Eye (tissue), 1 donor: ENCODE measurements around the gene NSMCE3.

Source experiments
- DNase-seq: peaks from one replicate; pipeline ENCODE4 v3.0.0-alpha.2; 2015

Gene NSMCE3

GRCh38 chr15:29269485-29270168 lies at the start of gene NSMCE3:
Gene NSMCE3 (minus strand): TSS chr15:29269822. CDS start chr15:29269705, 117 bp downstream.
- peak; percentile 96 for DNase-seq

- no peak for DNase-seq
Measured at GRCh38 chr15:29316422-29316821, 46.8 kb upstream of the NSMCE3 start.

GRCh38 chr15:29312387-29312786 lies 42.8 kb upstream of the NSMCE3 start:
- DNase-seq, result no peak

GRCh38 chr15:29311696-29312095 lies 42.1 kb upstream of the NSMCE3 start:
- DNase-seq, result no peak

- no peak for DNase-seq
Measured at GRCh38 chr15:29309139-29309538, 39.5 kb upstream of the NSMCE3 start.

- DNase-seq, result no peak
Measured at GRCh38 chr15:29308299-29308698, 38.7 kb upstream of the NSMCE3 start.

GRCh38 chr15:29305556-29305955 lies 35.9 kb upstream of the NSMCE3 start:
- no peak for DNase-seq

GRCh38 chr15:29302871-29303270 lies 33.2 kb upstream of the NSMCE3 start:
- no peak for DNase-seq

- no peak for DNase-seq
Measured at GRCh38 chr15:29299784-29300183, 30.2 kb upstream of the NSMCE3 start.

GRCh38 chr15:29299331-29299730 lies 29.7 kb upstream of the NSMCE3 start:
- no peak for DNase-seq

GRCh38 chr15:29294732-29295325 lies 25.2 kb upstream of the NSMCE3 start:
- DNase-seq, result no peak

- no peak for DNase-seq
Measured at GRCh38 chr15:29291067-29291845, 21.6 kb upstream of the NSMCE3 start.

GRCh38 chr15:29289173-29289572 lies 19.6 kb upstream of the NSMCE3 start:
- no peak for DNase-seq

- DNase-seq, result no peak
Measured at GRCh38 chr15:29285386-29285785, 15.8 kb upstream of the NSMCE3 start.

- no peak for DNase-seq
Measured at GRCh38 chr15:29283381-29283780, 13.8 kb upstream of the NSMCE3 start.

- DNase-seq, result no peak
Measured at GRCh38 chr15:29280514-29280913, 10.9 kb upstream of the NSMCE3 start.

- DNase-seq, result no peak
Measured at GRCh38 chr15:29278436-29279105, 8.9 kb upstream of the NSMCE3 start.

GRCh38 chr15:29276366-29276765 lies 6.7 kb upstream of the NSMCE3 start:
- no peak for DNase-seq

- no peak for DNase-seq
Measured at GRCh38 chr15:29275855-29276254, 6.2 kb upstream of the NSMCE3 start.

GRCh38 chr15:29274946-29275345 lies 5.3 kb upstream of the NSMCE3 start:
- DNase-seq, result no peak

- DNase-seq, result no peak
Measured at GRCh38 chr15:29272219-29272618, 2.6 kb upstream of the NSMCE3 start.

- no peak for DNase-seq
Measured at GRCh38 chr15:29270976-29271375, 1.4 kb upstream of the NSMCE3 start.

GRCh38 chr15:29270169-29270955 lies 740 bp upstream of the NSMCE3 start:
- DNase-seq, result no peak
